HepG2 (cell line): ENCODE data around the gene FTSJ1.

Experiments
- ATF1 ChIP-seq: IDR thresholded peaks from 2 replicates; pipeline ENCODE4 v1.6.1; 2016; ENCODE audit warnings: mild to moderate bottlenecking, control low read depth
- CREB1 ChIP-seq, 2 experiments: fragments of 450-650 bp in 1 of 2; IDR thresholded peaks; 2 replicates each; pipeline ENCODE4 v1.6.1; 2016 to 2017; ENCODE audit warnings: control low read depth in 1 of 2, mild to moderate bottlenecking in 1 of 2, missing compliant biosample characterization in 1 of 2, missing genetic modification characterization in 1 of 2
- CTCF ChIP-seq: sonication (generic); formaldehyde crosslinking; IDR thresholded peaks from 2 replicates; pipeline ENCODE4 v1.5.0; 2020; ENCODE audit warnings: mild to moderate bottlenecking, missing genetic modification reagents, moderate library complexity
- MYNN ChIP-seq: sonication (generic); formaldehyde crosslinking; IDR thresholded peaks from 2 replicates; pipeline ENCODE4 v1.4.0; 2020; ENCODE audit warnings: mild to moderate bottlenecking, low read depth, missing genetic modification reagents

GRCh38 chrX:48498374-48498809, 22.4 kb downstream of the FTSJ1 start:
- TF ChIP-seq ATF1 (CRISPR knock-in tag) (no peak), MYNN (CRISPR knock-in tag) (no peak), CTCF (CRISPR knock-in tag) (no peak), CREB1 (IDR thresholded peaks at IDR 0.05) (no peak), CREB1 (CRISPR knock-in tag; IDR thresholded peaks at IDR 0.05) (no peak)
